Prostate gland (tissue), 2 donors: ENCODE results near the gene SOD2.

Experiments
- CTCF ChIP-seq, 4 experiments: fragments of 200-600 bp in 2 of 4; fragments of 450-650 bp in 2 of 4; sonication (generic) in 2 of 4; IDR thresholded peaks; 1 replicate in 3 of 4; 2 replicates in 1 of 4; pipeline ENCODE4 v1.5.1; 2016 to 2019; ENCODE audit warnings: antibody characterized with exemption in 4 of 4, mild to moderate bottlenecking in 2 of 4, moderate library complexity in 2 of 4
- POLR2A ChIP-seq: fragments of 450-650 bp; IDR thresholded peaks from one replicate; pipeline ENCODE4 v1.6.1; 2016; ENCODE audit warnings: antibody characterized with exemption, mild to moderate bottlenecking
- POLR2AphosphoS5 ChIP-seq: sonication (generic); formaldehyde crosslinking; IDR thresholded peaks from one replicate; pipeline ENCODE4 v1.6.1; 2017; ENCODE audit warnings: antibody characterized with exemption

- no peak for TF ChIP-seq CTCF (IDR thresholded peaks at IDR 0.05)
- no peak for TF ChIP-seq POLR2AphosphoS5
- no peak for TF ChIP-seq POLR2A
Measured at GRCh38 chr6:159726255-159726917, 33.3 kb upstream of the SOD2 start.
